Tongue (tissue), 2 donors: Measurements from ENCODE around the gene RABGAP1L. TPM values are rescaled to one million over a fixed set of nuclear protein-coding genes. Genes with fewer than 3 reads are reported as not detected.
A peak's percentile ranks its signal among the peaks of the same experiment; 100 is the strongest.

ENCODE experiments used
- DNase-seq: peaks from one replicate; pipeline ENCODE4 v3.0.0-alpha.2; 2015
- total RNA-seq: library from RNA; depleted of rRNA; stranded (reverse); fragments of >200 nt; gene quantifications from one replicate; pipeline ENCODE4 v1.2.3, GENCODE V29; 2014

RABGAP1L gene
- total RNA-seq, 1 donor from 2014 or later: 86.6 TPM

DNA sequence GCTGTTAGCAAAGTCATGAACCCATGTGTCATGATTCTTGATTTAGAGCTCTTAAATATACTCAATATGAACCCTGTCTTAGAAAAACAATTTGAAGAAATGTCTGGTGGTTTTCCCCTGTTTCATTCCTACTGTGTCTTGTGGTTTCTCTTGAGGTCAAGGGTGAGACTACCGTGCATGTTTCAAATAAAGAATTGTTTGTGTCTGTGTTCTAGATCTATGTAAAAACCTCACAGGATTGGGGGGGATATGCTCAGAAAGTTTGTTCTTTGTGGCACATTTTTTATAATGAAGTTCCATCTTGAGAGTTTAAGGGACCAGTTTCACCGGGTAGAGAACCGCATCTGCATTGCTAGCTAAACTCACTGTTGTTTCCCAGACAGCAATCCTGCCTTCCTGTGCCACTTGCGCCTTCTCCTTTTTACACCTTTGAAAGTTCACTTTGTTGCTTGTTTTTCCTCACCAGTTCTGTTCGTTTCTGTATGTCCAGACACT, 809.5 kb downstream of the RABGAP1L start:
- DNase-seq: no peak

- no peak for DNase-seq
These were observed 810.7 kb downstream of the RABGAP1L start for GRCh38 chr1:174969977-174970376.

DNA sequence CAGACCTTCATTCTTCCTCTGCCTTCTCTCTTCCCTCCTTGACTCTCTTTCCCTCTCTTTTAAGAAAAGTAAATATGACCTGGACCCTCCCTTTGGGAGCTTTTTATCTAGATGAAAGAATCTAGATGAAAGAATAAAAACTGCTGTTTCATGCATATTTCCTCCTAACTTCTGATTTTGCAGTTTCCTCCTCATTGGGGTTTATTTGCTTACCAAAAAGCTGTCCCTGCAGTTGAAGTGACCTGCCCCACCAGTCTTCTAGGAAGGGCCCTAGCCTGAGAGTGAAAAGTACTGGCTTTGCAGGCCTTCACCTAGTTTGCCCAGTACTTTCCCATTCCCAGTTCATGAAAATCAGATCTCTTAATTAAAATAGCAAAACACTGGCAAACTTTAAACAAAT, 812.1 kb downstream of the RABGAP1L start:
- DNase-seq: no peak

DNA sequence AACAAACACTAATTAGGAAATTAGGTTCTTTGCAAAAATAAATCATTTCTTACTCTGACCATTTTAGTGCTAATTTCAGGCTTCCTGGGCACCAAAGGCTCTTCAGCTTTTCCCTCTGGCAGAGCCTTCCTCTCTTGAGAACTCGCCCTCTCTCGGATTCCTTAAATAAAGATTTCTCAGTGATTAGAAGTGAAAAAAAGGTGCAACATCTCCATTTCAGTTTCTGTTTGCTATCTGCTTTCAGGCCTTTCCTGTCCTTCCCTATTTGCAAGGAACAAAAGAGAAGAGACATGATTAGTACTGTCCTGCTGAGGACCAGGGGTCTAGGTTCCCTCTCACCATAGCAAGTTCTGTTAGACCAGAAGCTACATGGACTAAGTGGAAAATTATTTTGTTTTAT, 812.6 kb downstream of the RABGAP1L start:
- no peak for DNase-seq

- DNase-seq: no peak
These were observed 815.4 kb downstream of the RABGAP1L start for GRCh38 chr1:174974711-174975119.

- DNase-seq: no peak
These were observed 816.4 kb downstream of the RABGAP1L start for GRCh38 chr1:174975764-174976163.

- DNase-seq: no peak
These were observed 817.3 kb downstream of the RABGAP1L start for GRCh38 chr1:174976436-174977108.

DNA sequence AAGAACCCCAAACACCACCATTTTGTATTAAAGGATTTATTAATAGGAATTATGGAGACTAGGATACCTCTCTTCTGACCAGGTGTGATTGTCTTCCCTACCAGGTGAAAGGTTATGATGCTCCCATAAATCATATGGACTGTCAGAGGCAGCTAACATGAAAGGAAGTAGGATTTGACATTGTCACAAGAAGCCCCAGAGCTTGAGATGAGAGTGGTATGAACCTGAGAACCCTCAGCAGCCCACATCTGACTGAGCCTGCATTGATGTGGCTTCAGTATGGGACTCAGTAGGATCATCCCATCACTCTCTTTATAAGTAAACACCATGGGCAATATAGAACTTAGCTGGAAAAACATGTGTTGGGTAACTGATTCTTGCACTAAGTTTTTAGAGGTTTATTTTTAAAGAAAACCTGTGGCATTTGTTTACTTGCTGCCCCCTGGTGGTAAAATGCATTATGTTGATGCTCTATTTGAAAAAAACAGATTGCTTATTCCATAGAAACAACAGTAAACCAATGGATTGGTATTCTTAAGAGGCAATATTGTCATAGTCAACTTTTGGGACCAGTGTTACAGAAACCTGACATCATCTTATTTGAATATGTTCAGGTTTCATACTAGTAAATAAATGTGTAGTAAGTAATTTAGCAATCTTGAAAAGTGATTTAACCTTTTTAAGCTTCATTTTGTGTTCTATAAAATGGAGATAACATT, 823.8 kb downstream of the RABGAP1L start:
- peak; percentile 57 for DNase-seq

GRCh38 chr1:174984952-174985351, 825.6 kb downstream of the RABGAP1L start:
- DNase-seq: no peak

- no peak for DNase-seq
These were observed 829.2 kb downstream of the RABGAP1L start for GRCh38 chr1:174988539-174988938.

GRCh38 chr1:174988986-174989385, 829.7 kb downstream of the RABGAP1L start:
- no peak for DNase-seq

GRCh38 chr1:174989536-174990220, 830.4 kb downstream of the RABGAP1L start:
- peak; percentile 52 for DNase-seq

GRCh38 chr1:174990382-174990999, 831.2 kb downstream of the RABGAP1L start:
- peak; percentile 51 for DNase-seq

- DNase-seq: no peak
These were observed 832.2 kb downstream of the RABGAP1L start for GRCh38 chr1:174991473-174991872.

- DNase-seq: no peak
These were observed 835.8 kb downstream of the RABGAP1L start for GRCh38 chr1:174995121-174995520.

DNA sequence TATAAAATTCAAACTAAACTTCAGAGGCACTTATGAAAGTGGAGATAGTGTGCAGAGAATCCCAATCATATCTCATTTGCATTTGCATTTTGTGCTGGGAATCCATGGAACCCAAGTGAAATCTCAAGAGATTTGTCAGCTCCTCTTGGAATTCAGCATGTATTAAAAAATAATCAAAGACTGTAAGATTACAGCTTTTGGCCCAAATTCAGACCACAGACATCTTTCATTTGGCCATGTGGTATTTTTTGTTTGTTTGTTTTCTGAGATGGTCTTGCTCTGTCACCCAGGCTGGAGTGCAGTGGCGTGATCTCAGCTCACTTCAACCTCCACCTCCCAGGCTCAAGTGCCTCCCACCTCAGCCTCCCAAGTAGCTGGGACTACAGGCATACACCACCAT, 836.6 kb downstream of the RABGAP1L start:
- no peak for DNase-seq

- no peak for DNase-seq
These were observed 837.2 kb downstream of the RABGAP1L start for GRCh38 chr1:174996476-174996875.

GRCh38 chr1:174997041-174997440, 837.7 kb downstream of the RABGAP1L start:
- no peak for DNase-seq

DNA sequence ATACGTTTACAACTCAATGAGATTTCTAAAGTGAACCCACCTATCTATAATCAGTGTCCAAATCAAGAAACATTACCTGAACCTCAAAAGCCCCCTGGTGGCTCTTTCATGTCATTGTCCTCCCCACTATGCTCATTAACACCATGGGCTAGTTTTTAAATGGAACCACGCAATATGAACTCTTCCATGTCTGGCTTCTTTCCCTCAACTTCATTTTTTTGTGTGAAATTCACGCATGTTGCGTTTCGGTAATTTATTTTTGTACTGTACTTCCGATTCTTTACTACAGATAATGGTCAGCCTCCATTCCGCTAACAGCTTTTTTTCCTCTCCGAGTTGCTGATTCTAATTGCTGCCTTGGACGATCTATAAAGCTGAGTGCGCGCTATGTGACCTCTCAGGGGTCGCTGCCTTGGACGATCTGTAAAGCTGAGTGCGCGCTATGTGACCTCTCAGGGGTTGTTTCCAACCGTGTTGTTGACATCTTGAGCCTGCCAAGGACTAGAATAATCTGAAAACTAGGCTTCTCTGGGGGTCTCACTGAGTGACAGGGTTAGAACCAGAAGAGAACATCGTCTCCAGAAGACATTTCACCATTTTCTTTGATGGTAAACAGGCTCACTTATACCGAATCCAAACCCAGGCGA, 839.4 kb downstream of the RABGAP1L start:
- peak; percentile 82 for DNase-seq

GRCh38 chr1:174999216-174999935, 840.1 kb downstream of the RABGAP1L start:
- peak; percentile 100 for DNase-seq

- no peak for DNase-seq
These were observed 840.8 kb downstream of the RABGAP1L start, which contains the start of gene CACYBP for GRCh38 chr1:174999936-175000696. CACYBP (plus strand) TSS chr1:174999947; CDS start chr1:175000181, 234 bp downstream.
